ENCODE results near the gene GNAS.

DNA sequence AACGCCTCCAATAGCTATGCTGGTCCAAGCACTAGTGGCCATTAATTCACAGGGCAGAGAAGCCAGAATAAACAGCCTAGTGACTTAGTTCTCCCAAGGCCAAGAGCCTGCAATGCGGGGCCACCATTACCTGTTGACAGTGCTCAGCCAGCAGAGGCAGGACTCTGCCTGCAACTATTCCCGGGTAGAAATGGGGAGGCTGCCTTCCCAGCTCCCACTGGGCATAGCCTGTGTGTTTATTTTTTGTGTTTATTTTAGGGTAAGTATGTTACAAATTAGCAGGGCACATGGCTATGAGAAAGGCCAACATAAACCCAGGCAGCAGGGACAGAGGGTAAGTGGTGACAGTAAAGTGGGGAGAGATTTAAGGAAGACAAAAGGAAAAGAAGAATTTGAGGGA is 6.8 kb upstream of the GNAS start:
- TF ChIP-seq CTCF (IDR thresholded peaks at IDR 0.05; ENCODE audit: low read depth, low read length) (no peak), MYC (IDR thresholded peaks at IDR 0.05; ENCODE audit: low read depth, low read length) (no peak)
